Stimulated activated CD4-positive, alpha-beta T cell treated with anti-CD3 and anti-CD28 coated beads, Interleukin-4, amount 100 ng/mL, for 4 hours (primary cell): ENCODE results near the gene PCSK6.

Experiments
- DNase-seq, 2 experiments: peaks; one replicate each; pipeline ENCODE4 v3.0.0-alpha.2; 2020

The PCSK6 gene

GRCh38 chr15:101266034-101266433 is 223.5 kb downstream of the PCSK6 start:
- no peak for DNase-seq

- DNase-seq = no peak
Measured at GRCh38 chr15:101264911-101265641, 224.4 kb downstream of the PCSK6 start.

GRCh38 chr15:101264011-101264410 is 225.5 kb downstream of the PCSK6 start:
- no peak for DNase-seq

- DNase-seq = no peak
Measured at GRCh38 chr15:101262551-101262950, 227.0 kb downstream of the PCSK6 start.

GRCh38 chr15:101258238-101259144 is 231.0 kb downstream of the PCSK6 start:
- peak; percentile 42 to 43 for DNase-seq

DNA sequence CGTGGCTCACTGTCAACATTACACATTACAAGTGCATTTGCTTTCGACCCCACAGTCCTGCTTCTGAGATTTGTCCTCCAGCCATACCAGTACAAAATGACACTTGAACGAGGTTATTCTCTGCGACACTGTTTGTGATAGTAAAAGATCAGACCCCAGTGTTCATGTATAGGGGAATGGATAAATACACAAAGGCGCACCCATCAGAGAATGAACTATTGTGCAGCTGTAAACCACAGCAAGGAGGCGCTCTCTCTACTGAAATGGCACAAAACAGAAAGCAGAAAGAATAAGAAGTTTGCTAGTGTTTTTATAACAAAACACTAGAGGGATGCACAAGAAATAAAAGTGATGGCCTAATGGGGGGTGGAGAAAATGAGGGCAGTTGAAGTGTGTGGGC is 232.8 kb downstream of the PCSK6 start:
- DNase-seq = no peak

GRCh38 chr15:101255615-101256241 is 233.8 kb downstream of the PCSK6 start:
- DNase-seq = peak in 1 of 2 experiments; percentile 12

DNA sequence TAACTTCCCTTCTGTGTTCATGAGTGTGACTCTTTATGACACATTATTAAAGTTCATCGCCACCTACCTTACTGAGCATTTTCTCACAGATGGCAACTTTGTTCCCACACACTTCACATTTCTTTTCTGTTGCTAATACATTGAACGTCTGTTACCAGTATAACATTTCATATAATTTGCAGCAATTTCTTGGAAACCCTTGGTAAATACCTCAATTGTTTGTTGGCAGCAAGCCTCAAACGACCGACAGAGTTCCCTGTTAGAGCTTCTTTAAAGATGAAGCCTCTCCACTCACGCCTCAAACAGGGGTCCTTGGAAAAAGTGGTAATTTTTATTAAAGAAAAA is 234.5 kb downstream of the PCSK6 start:
- DNase-seq = no peak

DNA sequence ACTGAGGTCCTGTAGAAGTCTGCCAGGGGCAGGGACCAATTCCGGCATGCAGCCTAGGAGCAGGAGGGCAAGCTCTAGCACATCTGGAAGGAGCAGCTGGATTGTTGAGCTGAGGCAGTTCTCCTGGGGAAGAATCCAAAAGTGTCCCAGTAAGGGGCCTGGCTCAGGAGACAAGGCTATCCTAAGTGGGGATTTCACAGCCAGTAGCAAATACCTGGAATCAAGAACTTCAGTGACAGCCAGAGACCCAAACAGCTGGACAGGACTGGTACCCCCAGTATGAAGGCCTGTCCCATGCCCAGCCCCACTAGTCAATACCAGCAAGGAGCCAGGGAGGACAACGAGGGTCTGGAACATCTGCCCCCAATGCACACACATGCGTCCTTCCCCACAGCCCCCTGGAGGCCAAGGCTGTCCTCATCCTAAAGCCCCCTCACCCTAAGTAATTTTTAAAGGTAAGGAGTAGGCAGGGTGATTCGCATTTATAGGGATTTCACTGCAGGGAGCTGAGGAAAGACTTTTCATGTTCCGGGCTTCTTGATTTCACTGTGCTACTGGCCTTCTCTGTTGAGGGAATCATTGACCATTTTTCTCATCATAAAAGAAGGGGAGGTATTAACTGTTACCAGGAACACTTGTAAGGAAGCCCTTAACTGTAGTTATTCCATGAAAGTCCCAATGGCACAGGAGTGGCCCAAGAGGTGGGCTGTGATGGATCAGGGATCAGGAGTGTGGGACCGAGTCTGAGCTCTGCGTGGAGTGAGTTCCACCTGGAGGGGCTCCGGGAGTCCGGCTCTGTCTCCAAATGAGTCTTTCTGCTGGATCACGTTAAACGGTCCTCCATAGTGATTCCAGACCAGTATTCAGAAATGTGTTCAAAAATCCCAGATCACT is 235.1 kb downstream of the PCSK6 start:
- DNase-seq = no peak
